H1 (cell line): Measurements from ENCODE around the gene MINPP1. TPM values are rescaled to one million over a fixed set of nuclear protein-coding genes. Genes with fewer than 3 reads are reported as not detected.
"Not testable (repeated sequence)": the region's sequence is repeated elsewhere in the genome, so short reads cannot be mapped to it uniquely, and the experiment has no call there.

ENCODE experiments used
- CTCF ChIA-PET: fragments of 300-600 bp; sonication (Branson Sonifier 250); formaldehyde crosslinking; loops from one replicate; lab custom pipeline; 2021; ENCODE audit not compliant: partially characterized antibody; lab: Charles Lee
- POLR2A ChIA-PET: fragments of 300-600 bp; sonication (Branson Sonifier 250); formaldehyde crosslinking; loops from one replicate; lab custom pipeline; 2021; ENCODE audit warnings: inconsistent platforms; ENCODE audit not compliant: partially characterized antibody; lab: Charles Lee
- DNase-seq, 2 experiments: peaks; one replicate each; pipeline versions ENCODE4 v3.0.0 to v3.0.0-alpha.2; 2010 to 2022; ENCODE audit warnings: low spot score in 2 of 2, low read depth in 1 of 2, mixed read lengths in 1 of 2
- FAIRE-seq: peaks from 2 replicates; lab custom pipeline; 2011; peaks lifted over from hg19 to GRCh38; lab: Jason Lieb, UNC
- H2AFZ ChIP-seq: 2 replicates; pipeline ENCODE4 v1.8.1; 2012; ENCODE audit warnings: low read length, inconsistent platforms
- H2AK5ac ChIP-seq: 2 replicates; pipeline ENCODE4 v1.6.1; 2013; ENCODE audit warnings: low read depth, low read length
- H2BK120ac ChIP-seq: replicated peaks from 2 replicates; pipeline ENCODE3; 2013; ENCODE audit warnings: low read depth, low read length, inconsistent platforms
- H2BK12ac ChIP-seq: 2 replicates; pipeline ENCODE4 v1.6.1; 2013; ENCODE audit warnings: low read depth, low read length
- H2BK15ac ChIP-seq: 2 replicates; pipeline ENCODE4 v1.6.1; 2013; ENCODE audit warnings: low read length
- H2BK20ac ChIP-seq: 2 replicates; pipeline ENCODE4 v1.6.1; 2013; ENCODE audit warnings: low read length
- H2BK5ac ChIP-seq: 2 replicates; pipeline ENCODE4 v1.6.1; 2013; ENCODE audit warnings: low read depth, low read length
- H3K14ac ChIP-seq: 2 replicates; pipeline ENCODE4 v1.6.1; 2013; ENCODE audit warnings: inconsistent platforms; ENCODE audit not compliant: insufficient read length
- H3K18ac ChIP-seq: 2 replicates; pipeline ENCODE4 v1.6.1; 2013; ENCODE audit warnings: low read length; ENCODE audit errors: extremely low read depth
- H3K23ac ChIP-seq: 2 replicates; pipeline ENCODE4 v1.6.1; 2013; ENCODE audit warnings: inconsistent platforms; ENCODE audit not compliant: insufficient read length
- H3K23me2 ChIP-seq: 2 replicates; pipeline ENCODE4 v1.6.1; 2013; ENCODE audit warnings: low read depth, low read length
- H3K27ac ChIP-seq: 2 replicates; pipeline ENCODE4 v1.6.1; 2011; ENCODE audit warnings: low read depth, low read length, inconsistent platforms
- H3K27me3 ChIP-seq, 4 experiments: replicated peaks in 1 of 4; 1 replicate in 1 of 4; 2 replicates in 3 of 4; pipeline versions ENCODE4 v1.6.1 to v1.8.1; 2011 to 2013; ENCODE audit warnings: low read length in 3 of 4, mild to moderate bottlenecking in 3 of 4, inconsistent platforms in 2 of 4, mixed read lengths in 2 of 4, moderate library complexity in 1 of 4; ENCODE audit not compliant: control insufficient read depth in 3 of 4, insufficient read depth in 3 of 4; ENCODE audit errors: extremely low read depth in 1 of 4
- H3K36me3 ChIP-seq, 4 experiments: 2 replicates each; pipeline versions ENCODE4 v1.6.1 to v1.8.1; 2011 to 2013; ENCODE audit warnings: mild to moderate bottlenecking in 4 of 4, low read length in 3 of 4, moderate library complexity in 2 of 4, control low read depth in 1 of 4, inconsistent platforms in 1 of 4; ENCODE audit not compliant: insufficient read depth in 4 of 4, control insufficient read depth in 2 of 4
- H3K4ac ChIP-seq: replicated peaks from 2 replicates; pipeline ENCODE3; 2013; ENCODE audit warnings: low read length, low read depth, mixed read lengths, inconsistent platforms; ENCODE audit not compliant: insufficient read length
- H3K4me1 ChIP-seq, 4 experiments: replicated peaks in 1 of 4; 1 replicate in 1 of 4; 2 replicates in 3 of 4; pipeline versions ENCODE4 v1.6.1 to v1.8.1; 2011 to 2013; ENCODE audit warnings: low read length in 3 of 4, inconsistent platforms in 2 of 4, mixed read lengths in 1 of 4; ENCODE audit not compliant: insufficient read depth in 4 of 4, control insufficient read depth in 3 of 4
- H3K4me2 ChIP-seq, 2 experiments: 2 replicates each; pipeline versions ENCODE4 v1.6.1 to v1.8.1; 2011 to 2013; ENCODE audit warnings: low read depth in 2 of 2, low read length in 2 of 2, control low read depth in 1 of 2, inconsistent platforms in 1 of 2, mild to moderate bottlenecking in 1 of 2; ENCODE audit not compliant: insufficient read depth in 1 of 2
- H3K4me3 ChIP-seq, 4 experiments: fragments of 200-600, 300-600 bp in 1 of 4; sonication (generic), shearing (Covaris generic), sonication (Bioruptor Twin) in 1 of 4; 2 replicates each; pipeline versions ENCODE4 v1.5.1 to v1.8.1; 2011 to 2016; ENCODE audit warnings: low read length in 4 of 4, low read depth in 3 of 4, control low read depth in 2 of 4, inconsistent platforms in 2 of 4, mild to moderate bottlenecking in 2 of 4, mixed read lengths in 1 of 4, moderate library complexity in 1 of 4; ENCODE audit not compliant: insufficient read depth in 2 of 4; ENCODE audit errors: extremely low read depth in 1 of 4
- H3K56ac ChIP-seq: replicated peaks from 2 replicates; pipeline ENCODE3; 2013; ENCODE audit warnings: low read depth, mild to moderate bottlenecking, mixed read lengths, low read length, inconsistent platforms; ENCODE audit not compliant: insufficient read length
- H3K79me1 ChIP-seq: 2 replicates; pipeline ENCODE4 v1.6.1; 2013; ENCODE audit warnings: low read depth, low read length, control low read depth
- H3K79me2 ChIP-seq, 2 experiments: 2 replicates each; pipeline versions ENCODE4 v1.6.1 to v1.8.1; 2012 to 2013; ENCODE audit warnings: low read length in 2 of 2, mild to moderate bottlenecking in 2 of 2, inconsistent platforms in 1 of 2; ENCODE audit not compliant: insufficient read depth in 2 of 2, control insufficient read depth in 1 of 2
- H3K9ac ChIP-seq, 4 experiments: replicated peaks in 1 of 4; 1 replicate in 1 of 4; 2 replicates in 3 of 4; pipeline versions ENCODE4 v1.6.1 to v1.8.1; 2011 to 2013; ENCODE audit warnings: low read depth in 3 of 4, low read length in 3 of 4, control low read depth in 2 of 4, mild to moderate bottlenecking in 2 of 4, moderate library complexity in 2 of 4, inconsistent platforms in 1 of 4; ENCODE audit errors: extremely low read depth in 1 of 4
- H3K9me3 ChIP-seq, 2 experiments: 2 replicates each; pipeline versions ENCODE4 v1.6.1 to v1.8.1; 2012 to 2013; ENCODE audit warnings: mild to moderate bottlenecking in 2 of 2, moderate library complexity in 2 of 2, control low read depth in 1 of 2, inconsistent platforms in 1 of 2, low read depth in 1 of 2, low read length in 1 of 2, mixed read lengths in 1 of 2; ENCODE audit not compliant: insufficient read depth in 2 of 2
- H4K20me1 ChIP-seq, 2 experiments: replicated peaks in 1 of 2; 2 replicates each; pipeline versions ENCODE3 to v1.8.1; 2011 to 2013; ENCODE audit warnings: inconsistent platforms in 2 of 2, low read length in 2 of 2, mild to moderate bottlenecking in 1 of 2; ENCODE audit not compliant: insufficient read depth in 2 of 2, control insufficient read depth in 1 of 2
- H4K5ac ChIP-seq: 2 replicates; pipeline ENCODE4 v1.6.1; 2013; ENCODE audit warnings: low read length, low read depth, mixed read lengths, inconsistent platforms; ENCODE audit not compliant: insufficient read length
- H4K8ac ChIP-seq: 2 replicates; pipeline ENCODE4 v1.8.0; 2013; ENCODE audit warnings: mild to moderate bottlenecking, moderate library complexity, low read length, inconsistent platforms; ENCODE audit not compliant: insufficient read depth; ENCODE audit errors: extremely low read depth
- H4K91ac ChIP-seq: replicated peaks from 2 replicates; pipeline ENCODE3; 2013; ENCODE audit warnings: low read length, mixed read lengths, inconsistent platforms; ENCODE audit not compliant: insufficient read length
- RFX5 ChIP-seq: IDR thresholded peaks from 2 replicates; pipeline ENCODE4 v1.6.1; 2011; ENCODE audit warnings: low read depth, low read length, improper control_type of control experiment, borderline replicate concordance
- WGBS, 2 experiments: shearing (Covaris generic) in 1 of 2; methylation state at CpG; one replicate each; pipeline versions ENCODE4 v1.1.6 to v1.1.7; 2013 to 2015; ENCODE audit warnings: low lambda C conversion rate in 2 of 2, mixed read lengths in 2 of 2, inconsistent platforms in 1 of 2, low coverage in 1 of 2, missing lambda C conversion rate in 1 of 2; ENCODE audit not compliant: insufficient replicate concordance in 2 of 2, insufficient coverage in 1 of 2, insufficient read length in 1 of 2; ENCODE audit errors: extremely low coverage in 1 of 2, missing lambda C conversion rate in 1 of 2; 5-methylcytosine and 5-hydroxymethylcytosine counted together
- polyA plus RNA-seq, 7 experiments: library from polyadenylated mRNA; depleted of rRNA in 3 of 7; stranded (reverse) in 5 of 7; unstranded in 2 of 7; fragments of >200 nt in 5 of 7; fragments of 200-250 nt in 2 of 7; gene quantifications; 1 replicate in 5 of 7; 2 replicates in 1 of 7; 4 replicates in 1 of 7; pipeline versions ENCODE4 v1.2.1 to v1.2.3, GENCODE V29; 2011 to 2013; ENCODE audit warnings: missing spikeins in 2 of 7, mixed read lengths in 2 of 7
- total RNA-seq: library from RNA; stranded (reverse); fragmentation: NEBNext Ultra II Directional; extraction: Animal tissue kit (Norgen Biotek cat#: 25700); gene quantifications from 2 replicates; pipeline ENCODE4 v1.2.1, GENCODE V29; 2021

Gene MINPP1
- total and polyA plus RNA-seq, 2 of the 8 experiments (the other 6 are each of a cell fraction or from before 2014, with no cell fraction given): 13.6 to 27.2 TPM

- CTCF ChIA-PET, H2BK20ac ChIP-seq, H3K4ac ChIP-seq, H2AFZ ChIP-seq, H3K9ac ChIP-seq, H3K4me3 ChIP-seq, H4K5ac ChIP-seq, H2BK5ac ChIP-seq, H3K9me3 ChIP-seq, H3K79me1 ChIP-seq, H2BK15ac ChIP-seq, H3K18ac ChIP-seq, H3K14ac ChIP-seq, H2AK5ac ChIP-seq, H3K23me2 ChIP-seq, H3K27ac ChIP-seq, H2BK120ac ChIP-seq, H3K56ac ChIP-seq, H4K20me1 ChIP-seq, H4K8ac ChIP-seq, H2BK12ac ChIP-seq, H3K36me3 ChIP-seq, FAIRE-seq, H3K27me3 ChIP-seq, H4K91ac ChIP-seq, H3K23ac ChIP-seq, DNase-seq, H3K4me2 ChIP-seq, H3K79me2 ChIP-seq, H3K4me1 ChIP-seq, POLR2A ChIA-PET: not testable (repeated sequence)
- 57% methylated on average over 1 of the region's 4 CpGs; no CpG with 5 or more reads in 1 of the 2 experiments for WGBS, 2 experiments
- peak; percentile 77 for TF ChIP-seq RFX5
Observed at GRCh38 chr10:87498106-87498789, 6.4 kb upstream of the MINPP1 start.
